HEK293T (cell line): ENCODE measurements around the gene UNC13C.

ENCODE experiments used
- BHLHE40 ChIP-seq: fragments of 450-650 bp; IDR thresholded peaks from 2 replicates; pipeline ENCODE4 v1.6.1; 2016; ENCODE audit warnings: mild to moderate bottlenecking, moderate library complexity, borderline replicate concordance
- FOXA1 ChIP-seq: fragments of 450-650 bp; IDR thresholded peaks from 2 replicates; pipeline ENCODE4 v1.6.1; 2016; ENCODE audit warnings: mild to moderate bottlenecking
- FOXM1 ChIP-seq: fragments of 450-650 bp; IDR thresholded peaks from 2 replicates; pipeline ENCODE4 v1.6.1; 2017; ENCODE audit warnings: mild to moderate bottlenecking, borderline replicate concordance
- HDGF ChIP-seq: fragments of 450-650 bp; IDR thresholded peaks from 2 replicates; pipeline ENCODE4 v1.6.1; 2017; ENCODE audit warnings: antibody characterized with exemption, borderline replicate concordance
- L3MBTL2 ChIP-seq: fragments of 450-650 bp; conservative IDR thresholded peaks from 2 replicates; pipeline ENCODE4 v1.6.1; 2016; ENCODE audit warnings: mild to moderate bottlenecking
- SP1 ChIP-seq: fragments of 450-650 bp; IDR thresholded peaks from 2 replicates; pipeline ENCODE4 v1.6.1; 2017
- SUZ12 ChIP-seq: fragments of 450-650 bp; IDR thresholded peaks from 2 replicates; pipeline ENCODE4 v1.6.1; 2016; ENCODE audit warnings: mild to moderate bottlenecking
- TARDBP ChIP-seq: fragments of 450-650 bp; IDR thresholded peaks from 2 replicates; pipeline ENCODE4 v1.6.1; 2016
- ZNF384 ChIP-seq: fragments of 450-650 bp; IDR thresholded peaks from 2 replicates; pipeline ENCODE4 v1.6.1; 2016
- TF ChIP-seq, protein P1 (sequence below): fragments of 450-650 bp; IDR thresholded peaks from 2 replicates; pipeline ENCODE4 v1.6.1; 2016

DNA sequence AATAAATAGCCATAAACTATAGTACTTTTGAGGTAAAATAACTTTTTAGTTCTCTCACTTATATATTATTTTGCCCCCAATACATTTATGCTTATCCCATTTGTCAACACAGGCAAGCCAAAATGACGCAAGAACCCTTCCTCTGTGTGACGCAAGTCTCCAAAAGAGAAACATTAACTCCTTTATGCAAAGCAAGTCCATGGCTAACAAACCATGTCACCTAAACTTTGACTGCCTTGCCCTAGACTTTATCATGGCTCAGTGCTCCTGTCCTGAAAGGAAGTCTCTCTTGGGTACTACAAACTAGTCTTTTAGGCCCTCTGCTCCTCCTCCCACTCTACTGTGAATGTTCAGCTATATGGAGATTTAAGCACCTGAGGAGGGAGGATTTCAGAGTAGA lies 230.5 kb downstream of the UNC13C start:
- TF ChIP-seq L3MBTL2 = no peak
- no peak for TF ChIP-seq FOXA1
- no peak for TF ChIP-seq TARDBP
- TF ChIP-seq FOXM1 = no peak
- no peak for TF ChIP-seq BHLHE40
- no peak for TF ChIP-seq SUZ12
- no peak for TF ChIP-seq ZNF384
- no peak for TF ChIP-seq HDGF
- TF ChIP-seq, protein P1, sequence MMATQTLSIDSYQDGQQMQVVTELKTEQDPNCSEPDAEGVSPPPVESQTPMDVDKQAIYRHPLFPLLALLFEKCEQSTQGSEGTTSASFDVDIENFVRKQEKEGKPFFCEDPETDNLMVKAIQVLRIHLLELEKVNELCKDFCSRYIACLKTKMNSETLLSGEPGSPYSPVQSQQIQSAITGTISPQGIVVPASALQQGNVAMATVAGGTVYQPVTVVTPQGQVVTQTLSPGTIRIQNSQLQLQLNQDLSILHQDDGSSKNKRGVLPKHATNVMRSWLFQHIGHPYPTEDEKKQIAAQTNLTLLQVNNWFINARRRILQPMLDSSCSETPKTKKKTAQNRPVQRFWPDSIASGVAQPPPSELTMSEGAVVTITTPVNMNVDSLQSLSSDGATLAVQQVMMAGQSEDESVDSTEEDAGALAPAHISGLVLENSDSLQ = no peak
- no peak for TF ChIP-seq SP1
